Measurements from ENCODE around the gene TRAPPC12.

TRAPPC12 gene

GRCh38 chr2:3406501-3406900, 27.0 kb downstream of the TRAPPC12 start:
- Histone ChIP-seq H3K27me3 (ENCODE audit: insufficient read depth, insufficient read length) (no peaks in the 10 kb centered on the region), H3K4me3 (ENCODE audit: insufficient read length, low read depth) (no peak overlapping the region), H3K9me3 (ENCODE audit: insufficient read depth, low read length) (no peaks in the 10 kb centered on the region), H3K9ac (ENCODE audit: insufficient read length, low read depth) (no peak overlapping the region), H3K36me3 (ENCODE audit: insufficient read depth, insufficient read length, low read length) (peaks cover 43% of the 10 kb centered on the region), H3K4me1 (ENCODE audit: insufficient read depth, insufficient read length) (no peaks in the 10 kb centered on the region)
- DNase-seq (ENCODE audit: low read depth, low spot score): no peak
- no peak for TF ChIP-seq SUZ12 (IDR thresholded peaks at IDR 0.05; ENCODE audit: extremely low read depth, insufficient read depth, insufficient read length)
- TF ChIP-seq YY1 (IDR thresholded peaks at IDR 0.05; ENCODE audit: insufficient read depth, insufficient read length): no peak
- TF ChIP-seq ZNF274 (IDR thresholded peaks at IDR 0.05; ENCODE audit: low read depth, low read length): no peak

- H3K4me1 ChIP-seq (ENCODE audit: insufficient read depth, insufficient read length): no peaks in the 10 kb centered on the region
- peaks cover 27% of the 10 kb centered on the region for H3K36me3 ChIP-seq (ENCODE audit: insufficient read depth, insufficient read length, low read length)
- H3K9ac ChIP-seq (ENCODE audit: insufficient read length, low read depth): no peak overlapping the region
- TF ChIP-seq SUZ12 (IDR thresholded peaks at IDR 0.05; ENCODE audit: extremely low read depth, insufficient read depth, insufficient read length): no peak
- TF ChIP-seq YY1 (IDR thresholded peaks at IDR 0.05; ENCODE audit: insufficient read depth, insufficient read length): no peak
- TF ChIP-seq ZNF274 (IDR thresholded peaks at IDR 0.05; ENCODE audit: low read depth, low read length): no peak
- no peaks in the 10 kb centered on the region for H3K9me3 ChIP-seq (ENCODE audit: insufficient read depth, low read length)
- H3K4me3 ChIP-seq (ENCODE audit: insufficient read length, low read depth): no peak overlapping the region
- no peaks in the 10 kb centered on the region for H3K27me3 ChIP-seq (ENCODE audit: insufficient read depth, insufficient read length)
- no peak for DNase-seq (ENCODE audit: low read depth, low spot score)
These were observed 29.3 kb downstream of the TRAPPC12 start for GRCh38 chr2:3408781-3409180.

- Histone ChIP-seq H3K4me3 (ENCODE audit: insufficient read length, low read depth) (no peak overlapping the region), H3K9me3 (ENCODE audit: insufficient read depth, low read length) (no peaks in the 10 kb centered on the region), H3K4me1 (ENCODE audit: insufficient read depth, insufficient read length) (no peaks in the 10 kb centered on the region), H3K36me3 (ENCODE audit: insufficient read depth, insufficient read length, low read length) (peaks cover 31% of the 10 kb centered on the region), H3K9ac (ENCODE audit: insufficient read length, low read depth) (no peak overlapping the region), H3K27me3 (ENCODE audit: insufficient read depth, insufficient read length) (no peaks in the 10 kb centered on the region)
- DNase-seq (ENCODE audit: low read depth, low spot score): no peak
- TF ChIP-seq ZNF274 (IDR thresholded peaks at IDR 0.05; ENCODE audit: low read depth, low read length) (no peak), YY1 (IDR thresholded peaks at IDR 0.05; ENCODE audit: insufficient read depth, insufficient read length) (no peak), SUZ12 (IDR thresholded peaks at IDR 0.05; ENCODE audit: extremely low read depth, insufficient read depth, insufficient read length) (no peak)
These were observed 30.2 kb downstream of the TRAPPC12 start for GRCh38 chr2:3409627-3410170.

- H3K27me3 ChIP-seq (ENCODE audit: insufficient read depth, insufficient read length): no peaks in the 10 kb centered on the region
- DNase-seq (ENCODE audit: low read depth, low spot score): no peak
- no peak overlapping the region for H3K9ac ChIP-seq (ENCODE audit: insufficient read length, low read depth)
- H3K36me3 ChIP-seq (ENCODE audit: insufficient read depth, insufficient read length, low read length): peaks cover 29% of the 10 kb centered on the region
- TF ChIP-seq ZNF274 (IDR thresholded peaks at IDR 0.05; ENCODE audit: low read depth, low read length): no peak
- TF ChIP-seq SUZ12 (IDR thresholded peaks at IDR 0.05; ENCODE audit: extremely low read depth, insufficient read depth, insufficient read length): no peak
- no peak for TF ChIP-seq YY1 (IDR thresholded peaks at IDR 0.05; ENCODE audit: insufficient read depth, insufficient read length)
- no peak overlapping the region for H3K4me3 ChIP-seq (ENCODE audit: insufficient read length, low read depth)
- no peaks in the 10 kb centered on the region for H3K9me3 ChIP-seq (ENCODE audit: insufficient read depth, low read length)
- H3K4me1 ChIP-seq (ENCODE audit: insufficient read depth, insufficient read length): no peaks in the 10 kb centered on the region
These were observed 31.6 kb downstream of the TRAPPC12 start for GRCh38 chr2:3411103-3411502.

- peaks cover 2% of the 10 kb centered on the region for H3K4me1 ChIP-seq (ENCODE audit: insufficient read depth, insufficient read length)
- H3K9ac ChIP-seq (ENCODE audit: insufficient read length, low read depth): no peak overlapping the region
- H3K27me3 ChIP-seq (ENCODE audit: insufficient read depth, insufficient read length): no peaks in the 10 kb centered on the region
- DNase-seq (ENCODE audit: low read depth, low spot score): no peak
- H3K9me3 ChIP-seq (ENCODE audit: insufficient read depth, low read length): no peaks in the 10 kb centered on the region
- H3K36me3 ChIP-seq (ENCODE audit: insufficient read depth, insufficient read length, low read length): peaks cover 25% of the 10 kb centered on the region
- H3K4me3 ChIP-seq (ENCODE audit: insufficient read length, low read depth): no peak overlapping the region
- TF ChIP-seq ZNF274 (IDR thresholded peaks at IDR 0.05; ENCODE audit: low read depth, low read length) (no peak), SUZ12 (IDR thresholded peaks at IDR 0.05; ENCODE audit: extremely low read depth, insufficient read depth, insufficient read length) (no peak), YY1 (IDR thresholded peaks at IDR 0.05; ENCODE audit: insufficient read depth, insufficient read length) (no peak)
These were observed 34.2 kb downstream of the TRAPPC12 start for GRCh38 chr2:3413697-3414096.

GRCh38 chr2:3414133-3414860, 34.8 kb downstream of the TRAPPC12 start:
- no peak for DNase-seq (ENCODE audit: low read depth, low spot score)
- TF ChIP-seq ZNF274 (IDR thresholded peaks at IDR 0.05; ENCODE audit: low read depth, low read length): no peak
- TF ChIP-seq YY1 (IDR thresholded peaks at IDR 0.05; ENCODE audit: insufficient read depth, insufficient read length): no peak
- TF ChIP-seq SUZ12 (IDR thresholded peaks at IDR 0.05; ENCODE audit: extremely low read depth, insufficient read depth, insufficient read length): no peak
- Histone ChIP-seq H3K4me1 (ENCODE audit: insufficient read depth, insufficient read length) (peaks cover 2% of the 10 kb centered on the region), H3K27me3 (ENCODE audit: insufficient read depth, insufficient read length) (no peaks in the 10 kb centered on the region), H3K9me3 (ENCODE audit: insufficient read depth, low read length) (no peaks in the 10 kb centered on the region), H3K9ac (ENCODE audit: insufficient read length, low read depth) (no peak overlapping the region), H3K36me3 (ENCODE audit: insufficient read depth, insufficient read length, low read length) (peaks cover 22% of the 10 kb centered on the region), H3K4me3 (ENCODE audit: insufficient read length, low read depth) (no peak overlapping the region)

- no peak overlapping the region for H3K4me3 ChIP-seq (ENCODE audit: insufficient read length, low read depth)
- H3K36me3 ChIP-seq (ENCODE audit: insufficient read depth, insufficient read length, low read length): peaks cover 57% of the 10 kb centered on the region
- DNase-seq (ENCODE audit: low read depth, low spot score): no peak
- no peak overlapping the region for H3K9ac ChIP-seq (ENCODE audit: insufficient read length, low read depth)
- no peak for TF ChIP-seq SUZ12 (IDR thresholded peaks at IDR 0.05; ENCODE audit: extremely low read depth, insufficient read depth, insufficient read length)
- H3K9me3 ChIP-seq (ENCODE audit: insufficient read depth, low read length): no peaks in the 10 kb centered on the region
- peaks cover 2% of the 10 kb centered on the region for H3K4me1 ChIP-seq (ENCODE audit: insufficient read depth, insufficient read length)
- no peaks in the 10 kb centered on the region for H3K27me3 ChIP-seq (ENCODE audit: insufficient read depth, insufficient read length)
These were observed 39.4 kb downstream of the TRAPPC12 start for GRCh38 chr2:3418766-3419404.
